Skeletal muscle satellite cell (primary cell): ENCODE data around the gene HSPA8.

Experiments used
- H3K27me3 ChIP-seq: 2 replicates; pipeline ENCODE4 v1.7.0; 2013; ENCODE audit warnings: low read length; ENCODE audit not compliant: control insufficient read depth, insufficient read depth
- H3K36me3 ChIP-seq: 2 replicates; pipeline ENCODE4 v1.7.0; 2013; ENCODE audit warnings: mild to moderate bottlenecking, control low read depth, low read length; ENCODE audit not compliant: insufficient read depth
- H3K4me1 ChIP-seq: 2 replicates; pipeline ENCODE4 v1.7.0; 2013; ENCODE audit warnings: low read length; ENCODE audit not compliant: control insufficient read depth, insufficient read depth
- H3K4me2 ChIP-seq: 2 replicates; pipeline ENCODE4 v1.7.0; 2013; ENCODE audit warnings: mild to moderate bottlenecking, low read length
- H3K4me3 ChIP-seq: 2 replicates; pipeline ENCODE4 v1.7.0; 2013; ENCODE audit warnings: low read length
- H3K9ac ChIP-seq: 2 replicates; pipeline ENCODE4 v1.7.0; 2013; ENCODE audit warnings: mild to moderate bottlenecking, low read depth, low read length, moderate library complexity
- H3K9me3 ChIP-seq: replicated peaks from 2 replicates; pipeline ENCODE4 v1.7.0; 2013; ENCODE audit warnings: mild to moderate bottlenecking, control low read depth, low read length

HSPA8 gene

GRCh38 chr11:123055191-123055901, 6.6 kb downstream of the HSPA8 start:
- Histone ChIP-seq H3K9me3 (no peaks in the 10 kb centered on the region), H3K4me3 (no peak overlapping the region), H3K4me2 (peak overlapping the region; percentile 84)

DNA sequence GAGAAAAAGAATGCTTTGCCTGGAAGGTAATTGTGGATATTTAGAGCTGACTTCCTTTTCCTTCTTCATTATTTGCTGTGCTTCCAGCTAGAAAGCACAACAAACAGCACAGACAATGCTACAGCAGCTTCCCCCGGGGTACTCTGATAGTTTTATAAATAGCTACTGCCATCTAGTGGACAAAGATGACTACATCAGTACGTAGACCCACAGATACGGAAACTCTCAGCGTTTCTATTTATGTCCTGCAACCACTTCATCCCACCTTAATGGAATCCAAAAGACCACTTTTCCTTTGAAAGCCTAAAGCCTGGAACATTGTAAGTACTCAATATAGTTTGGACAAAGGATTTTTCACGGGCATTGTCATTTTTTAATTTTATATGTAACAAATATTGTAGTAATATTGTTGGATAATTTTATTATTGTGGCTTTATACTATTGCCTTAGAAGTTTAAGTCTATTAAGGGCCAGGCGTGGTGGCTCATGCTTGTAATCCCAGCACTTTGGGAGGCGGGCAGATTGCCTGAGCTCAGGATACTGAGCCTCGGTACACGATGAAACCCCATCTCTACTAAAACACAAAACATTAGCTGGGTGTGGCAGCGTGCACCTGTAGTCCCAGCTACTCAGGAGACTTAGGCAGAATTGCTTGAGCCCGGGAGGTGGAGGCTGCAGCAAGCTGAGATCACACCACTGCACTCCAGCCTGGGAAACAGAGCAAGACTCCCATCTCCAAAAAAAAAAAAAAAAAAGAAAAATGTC, 7.5 kb downstream of the HSPA8 start:
- H3K4me1 ChIP-seq, result peaks cover 24% of the 10 kb centered on the region
- no peaks in the 10 kb centered on the region for H3K27me3 ChIP-seq
- no peak overlapping the region for H3K4me3 ChIP-seq
- no peak overlapping the region for H3K4me2 ChIP-seq
- H3K36me3 ChIP-seq, result peaks cover 62% of the 10 kb centered on the region
- H3K9me3 ChIP-seq, result no peaks in the 10 kb centered on the region
- no peak overlapping the region for H3K9ac ChIP-seq

More at GRCh38 chr11:123055191-123055901, 6.6 kb downstream of the HSPA8 start:
- H3K27me3 ChIP-seq, result no peaks in the 10 kb centered on the region
- peaks cover 71% of the 10 kb centered on the region for H3K36me3 ChIP-seq
- H3K4me1 ChIP-seq, result peaks cover 24% of the 10 kb centered on the region
- no peak overlapping the region for H3K9ac ChIP-seq

- Histone ChIP-seq H3K27me3 (no peaks in the 10 kb centered on the region), H3K4me2 (no peak overlapping the region), H3K9me3 (no peaks in the 10 kb centered on the region), H3K9ac (no peak overlapping the region), H3K4me3 (no peak overlapping the region), H3K4me1 (peaks cover 12% of the 10 kb centered on the region), H3K36me3 (peaks cover 49% of the 10 kb centered on the region)
These were observed 8.8 kb downstream of the HSPA8 start for GRCh38 chr11:123052901-123053721.

DNA sequence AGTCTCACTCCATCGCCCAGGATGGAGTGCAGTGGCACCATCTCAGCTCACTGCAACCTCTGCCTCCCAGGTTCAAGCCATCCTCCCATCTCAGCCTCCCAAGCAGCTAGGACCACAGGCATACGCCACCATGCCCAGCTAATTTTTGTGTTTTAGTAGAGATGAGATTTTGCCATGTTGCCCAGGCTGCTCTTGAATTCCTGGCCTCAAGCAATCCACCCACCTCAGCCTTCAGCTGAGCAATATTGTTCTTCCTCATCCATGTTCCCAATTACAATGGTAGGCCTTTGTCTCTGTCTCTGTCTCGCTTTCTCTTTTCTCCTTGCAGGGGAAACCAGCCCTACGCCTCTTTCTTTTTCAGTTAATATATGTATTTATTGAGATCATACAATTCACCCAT, 10.3 kb downstream of the HSPA8 start:
- Histone ChIP-seq H3K9ac (no peak overlapping the region), H3K4me2 (no peak overlapping the region), H3K9me3 (no peaks in the 10 kb centered on the region), H3K27me3 (no peaks in the 10 kb centered on the region), H3K4me1 (no peaks in the 10 kb centered on the region), H3K36me3 (peaks cover 34% of the 10 kb centered on the region), H3K4me3 (no peak overlapping the region)

GRCh38 chr11:123051146-123051545, 10.8 kb downstream of the HSPA8 start:
- Histone ChIP-seq H3K9ac (no peak overlapping the region), H3K9me3 (no peaks in the 10 kb centered on the region), H3K27me3 (no peaks in the 10 kb centered on the region), H3K4me2 (no peak overlapping the region), H3K4me1 (no peaks in the 10 kb centered on the region), H3K4me3 (no peak overlapping the region), H3K36me3 (peaks cover 29% of the 10 kb centered on the region)

DNA sequence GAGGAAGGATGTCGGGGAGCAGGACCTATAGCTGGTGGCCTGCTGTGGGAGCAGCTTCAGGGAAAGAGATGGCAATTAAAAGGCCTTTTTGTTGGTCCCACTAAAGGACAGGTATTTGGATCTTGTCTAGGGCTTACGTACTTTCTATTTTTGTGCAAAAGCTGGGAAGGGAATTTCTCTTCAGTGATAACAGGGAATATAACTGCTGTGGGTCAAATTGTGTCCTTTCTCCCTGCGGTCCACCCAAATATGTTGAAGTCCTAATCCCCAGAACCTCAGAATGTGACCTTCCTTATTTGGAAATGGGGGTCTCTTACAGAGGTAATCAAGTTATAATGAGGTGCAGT, 14.0 kb downstream of the HSPA8 start:
- no peaks in the 10 kb centered on the region for H3K9me3 ChIP-seq
- H3K4me3 ChIP-seq, result no peak overlapping the region
- H3K4me1 ChIP-seq, result no peaks in the 10 kb centered on the region
- no peak overlapping the region for H3K4me2 ChIP-seq
- no peaks in the 10 kb centered on the region for H3K36me3 ChIP-seq
- no peaks in the 10 kb centered on the region for H3K27me3 ChIP-seq
- H3K9ac ChIP-seq, result no peak overlapping the region

DNA sequence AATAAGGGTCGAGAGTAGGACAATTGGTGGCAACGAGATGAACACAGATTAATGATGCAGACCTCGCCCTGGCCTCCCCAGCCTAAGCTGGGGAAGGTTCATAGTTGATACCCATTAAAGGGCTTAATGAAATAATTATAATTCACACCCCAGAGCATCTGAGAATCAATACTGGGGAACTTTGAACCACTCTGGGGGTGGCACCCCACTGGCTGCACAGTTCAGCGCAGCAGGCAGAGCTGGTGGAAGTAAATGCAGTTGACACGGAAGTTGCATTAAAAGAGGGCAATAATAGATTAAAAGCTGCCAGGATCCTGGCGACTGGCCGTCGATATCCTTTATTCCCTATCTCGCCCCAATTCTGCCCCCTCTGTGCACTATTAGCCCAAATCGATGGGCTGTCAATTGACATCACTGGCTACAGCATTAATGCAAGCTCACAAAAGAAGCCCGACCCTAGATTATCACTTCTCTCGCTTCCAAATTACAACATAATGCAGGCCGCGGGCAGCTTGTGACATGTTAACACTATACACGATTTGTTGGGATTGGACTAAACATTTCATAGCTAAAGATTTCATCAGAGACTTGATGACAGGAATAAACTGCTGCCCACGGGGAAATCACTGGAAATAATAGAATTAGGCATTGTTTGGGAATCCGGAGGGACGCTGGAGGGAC, 14.5 kb downstream of the HSPA8 start:
- Histone ChIP-seq H3K4me3 (no peak overlapping the region), H3K9me3 (no peaks in the 10 kb centered on the region), H3K4me1 (no peaks in the 10 kb centered on the region), H3K27me3 (no peaks in the 10 kb centered on the region), H3K4me2 (no peak overlapping the region), H3K9ac (no peak overlapping the region), H3K36me3 (no peaks in the 10 kb centered on the region)

DNA sequence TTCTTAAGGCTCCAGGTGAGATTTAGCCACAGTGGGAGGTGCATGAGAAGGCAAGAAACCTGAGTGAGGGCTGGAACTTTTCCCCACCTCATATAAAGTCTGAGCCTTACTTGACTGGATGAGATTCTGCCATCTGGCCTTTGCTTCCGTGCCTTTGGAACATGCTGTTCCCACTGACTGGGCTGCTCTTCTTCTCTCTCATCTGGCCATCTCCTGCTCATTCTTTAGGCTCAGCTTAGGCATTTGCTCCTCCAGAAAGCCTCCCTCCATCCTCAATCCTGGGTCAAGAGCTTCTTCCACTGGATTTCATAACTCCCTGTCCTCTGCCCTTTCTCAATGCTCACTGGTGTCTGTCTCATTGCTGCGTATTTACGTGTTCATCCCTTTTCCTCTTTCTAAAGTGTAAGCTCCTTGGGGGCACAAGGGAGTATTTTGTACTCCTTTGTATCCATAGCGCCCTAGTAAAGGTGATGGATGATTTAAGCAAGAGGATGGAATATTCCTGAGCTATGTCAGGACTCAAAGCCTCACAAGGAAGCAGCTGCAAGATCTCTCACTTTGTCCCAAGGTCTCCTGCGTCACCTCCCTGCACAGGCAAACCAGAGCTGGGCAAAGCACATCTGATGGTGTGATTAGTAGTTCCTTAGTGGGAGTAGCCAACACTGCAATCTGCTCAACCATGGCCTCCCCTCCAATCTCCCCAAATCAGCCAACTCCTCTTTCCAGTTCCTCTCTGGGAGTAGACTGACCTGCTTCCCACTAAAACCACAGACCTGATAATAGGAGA, 15.3 kb downstream of the HSPA8 start:
- Histone ChIP-seq H3K4me1 (no peaks in the 10 kb centered on the region), H3K9ac (no peak overlapping the region), H3K36me3 (no peaks in the 10 kb centered on the region), H3K4me3 (no peak overlapping the region), H3K4me2 (no peak overlapping the region), H3K9me3 (no peaks in the 10 kb centered on the region), H3K27me3 (no peaks in the 10 kb centered on the region)

- no peaks in the 10 kb centered on the region for H3K36me3 ChIP-seq
- H3K4me3 ChIP-seq, result no peak overlapping the region
- no peaks in the 10 kb centered on the region for H3K9me3 ChIP-seq
- no peak overlapping the region for H3K9ac ChIP-seq
- peaks cover 3% of the 10 kb centered on the region for H3K4me1 ChIP-seq
- no peaks in the 10 kb centered on the region for H3K27me3 ChIP-seq
- H3K4me2 ChIP-seq, result no peak overlapping the region
These were observed 16.8 kb downstream of the HSPA8 start for GRCh38 chr11:123045101-123045500.

DNA sequence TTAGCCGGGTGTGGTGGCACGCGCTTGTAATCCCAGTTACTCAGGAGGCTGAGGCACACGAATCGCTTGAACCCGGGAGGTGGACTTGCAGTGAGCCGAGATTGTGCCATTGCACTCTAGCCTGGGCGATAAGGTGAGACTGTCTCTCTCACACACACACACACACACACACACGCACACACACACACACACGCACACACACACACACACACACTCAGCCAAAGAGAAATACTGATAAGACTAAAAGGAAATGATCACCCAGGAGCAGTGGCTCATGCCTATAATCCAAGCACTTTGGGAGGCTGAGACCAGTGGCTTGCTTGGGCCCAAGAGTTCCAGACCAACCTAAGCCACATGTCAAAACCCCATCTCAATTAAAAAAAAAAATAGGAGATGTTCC, 20.8 kb downstream of the HSPA8 start:
- Histone ChIP-seq H3K4me2 (no peak overlapping the region), H3K4me1 (peaks cover 10% of the 10 kb centered on the region), H3K9ac (no peak overlapping the region), H3K4me3 (no peak overlapping the region), H3K9me3 (no peaks in the 10 kb centered on the region), H3K36me3 (no peaks in the 10 kb centered on the region), H3K27me3 (no peaks in the 10 kb centered on the region)

DNA sequence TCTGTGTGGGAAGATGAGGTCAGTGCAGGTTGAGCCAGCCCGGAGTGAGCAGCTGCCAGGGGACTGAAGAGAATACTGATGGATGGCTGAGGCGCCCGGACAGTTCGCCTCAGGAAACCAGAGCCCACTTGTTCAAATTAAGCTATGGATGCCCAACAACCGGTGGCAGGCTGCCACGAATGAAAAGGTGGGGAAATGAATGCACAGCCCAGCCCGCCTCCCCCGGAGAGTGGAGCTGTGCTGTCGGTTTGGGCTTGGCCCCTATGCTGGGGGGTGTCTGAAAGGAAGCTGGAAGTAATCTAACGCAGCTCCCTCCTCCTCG, 21.9 kb downstream of the HSPA8 start:
- no peak overlapping the region for H3K9ac ChIP-seq
- H3K4me2 ChIP-seq, result peak overlapping the region; percentile 31
- H3K4me1 ChIP-seq, result peaks cover 10% of the 10 kb centered on the region
- no peaks in the 10 kb centered on the region for H3K36me3 ChIP-seq
- no peaks in the 10 kb centered on the region for H3K9me3 ChIP-seq
- no peaks in the 10 kb centered on the region for H3K27me3 ChIP-seq
- no peak overlapping the region for H3K4me3 ChIP-seq
